ENCODE measurements around the gene FAM170B. TPM values are rescaled to one million over a fixed set of nuclear protein-coding genes. Genes with fewer than 3 reads are reported as not detected.

The FAM170B gene
- total RNA-seq, 2 experiments from 2014 or later, result not detected

GRCh38 chr10:49112851-49113250 is 21.0 kb downstream of the FAM170B start:
- intact Hi-C loops (cut with micrococcal nuclease), result no loop called here
- no peak overlapping the region for H3K27ac Mint-ChIP-seq
- H3K27me3 Mint-ChIP-seq (ENCODE audit: low read depth), result peaks cover 17% of the 10 kb centered on the region
- peaks cover 4% of the 10 kb centered on the region for H3K4me1 Mint-ChIP-seq (ENCODE audit: low read depth)
- CTCF ChIA-PET, result no interaction called here
- H3K9me3 Mint-ChIP-seq, result no peaks in the 10 kb centered on the region
- H3K36me3 Mint-ChIP-seq (ENCODE audit: low read depth), result no peaks in the 10 kb centered on the region
- H3K4me3 Mint-ChIP-seq, result no peak overlapping the region
- no peak for DNase-seq

- intact Hi-C loops (cut with micrococcal nuclease), result no loop called here
- CTCF ChIA-PET, result no interaction called here
- no peak for DNase-seq
- H3K36me3 Mint-ChIP-seq (ENCODE audit: low read depth), result no peaks in the 10 kb centered on the region
- no peak overlapping the region for H3K4me3 Mint-ChIP-seq
- no peak overlapping the region for H3K27ac Mint-ChIP-seq
- H3K4me1 Mint-ChIP-seq (ENCODE audit: low read depth), result peaks cover 4% of the 10 kb centered on the region
- H3K9me3 Mint-ChIP-seq, result no peaks in the 10 kb centered on the region
- peaks cover 17% of the 10 kb centered on the region for H3K27me3 Mint-ChIP-seq (ENCODE audit: low read depth)
Measured at GRCh38 chr10:49112098-49112497, 21.7 kb downstream of the FAM170B start.

DNA sequence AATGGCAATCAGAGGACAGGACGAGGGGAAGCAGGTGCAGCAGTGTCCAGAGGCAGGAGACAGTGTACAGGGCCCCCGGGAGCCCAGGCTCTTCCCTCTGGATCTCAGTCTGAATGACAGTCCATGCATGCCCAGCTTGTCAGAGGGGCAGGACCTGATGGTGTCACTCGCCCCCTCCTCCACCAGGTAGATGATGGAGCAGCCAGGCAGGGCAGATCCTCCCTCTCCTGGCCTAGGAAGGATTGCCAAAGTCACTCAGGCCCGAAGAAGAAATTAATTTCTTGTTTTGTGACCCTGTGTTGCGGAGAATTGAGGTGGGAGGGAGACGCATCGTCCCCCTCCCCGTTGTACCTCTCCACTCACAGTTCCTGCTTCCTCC is 22.5 kb downstream of the FAM170B start:
- peaks cover 4% of the 10 kb centered on the region for H3K4me1 Mint-ChIP-seq (ENCODE audit: low read depth)
- intact Hi-C loops (cut with micrococcal nuclease), result no loop called here

GRCh38 chr10:49110684-49111319 is 23.0 kb downstream of the FAM170B start:
- Mint-ChIP-seq H3K36me3 (ENCODE audit: low read depth) (no peaks in the 10 kb centered on the region), H3K4me1 (ENCODE audit: low read depth) (peaks cover 4% of the 10 kb centered on the region), H3K27ac (no peak overlapping the region), H3K4me3 (no peak overlapping the region), H3K9me3 (no peaks in the 10 kb centered on the region), H3K27me3 (ENCODE audit: low read depth) (peaks cover 13% of the 10 kb centered on the region)
- CTCF ChIA-PET, result no interaction called here
- intact Hi-C loops (cut with micrococcal nuclease), result no loop called here
- DNase-seq, result no peak

More for the DNA sequence above, 22.5 kb downstream of the FAM170B start:
- no peak for DNase-seq
- H3K27ac Mint-ChIP-seq, result no peak overlapping the region
- H3K4me3 Mint-ChIP-seq, result no peak overlapping the region
- H3K27me3 Mint-ChIP-seq (ENCODE audit: low read depth), result peaks cover 17% of the 10 kb centered on the region
- H3K36me3 Mint-ChIP-seq (ENCODE audit: low read depth), result no peaks in the 10 kb centered on the region
- CTCF ChIA-PET, result no interaction called here
- no peaks in the 10 kb centered on the region for H3K9me3 Mint-ChIP-seq

DNA sequence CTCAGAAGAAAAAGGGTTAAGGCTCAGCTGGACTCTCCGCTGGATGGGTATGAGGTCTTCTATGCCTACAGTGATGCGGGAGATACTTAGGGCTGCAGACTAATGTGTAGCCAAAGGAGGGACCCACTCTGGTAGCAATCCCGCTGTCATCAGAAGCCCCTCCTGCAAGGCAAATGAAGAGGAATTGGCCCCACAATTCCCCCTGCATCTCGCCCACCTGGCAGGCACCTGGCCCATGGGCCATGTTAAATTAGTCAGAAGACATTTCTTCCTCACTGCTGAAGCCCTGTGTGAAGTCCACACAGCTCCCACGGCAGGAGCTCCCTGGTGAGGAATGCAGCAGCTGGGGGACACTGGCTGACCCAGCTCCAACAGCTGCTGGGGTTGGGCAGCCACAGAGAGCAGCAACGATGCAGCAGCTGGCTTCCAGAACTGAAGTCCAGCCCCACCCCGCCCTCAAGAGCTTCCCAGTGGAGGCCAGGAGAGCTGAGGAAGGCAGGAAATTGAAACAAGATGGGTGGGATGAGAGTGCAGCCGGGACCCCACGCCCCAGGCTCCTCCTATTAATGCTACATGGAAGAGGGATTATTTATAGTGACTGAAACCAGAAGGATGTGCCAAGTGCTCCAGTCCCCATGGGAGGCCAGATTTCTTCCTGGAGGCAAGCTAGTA is 24.0 kb downstream of the FAM170B start:
- Mint-ChIP-seq H3K4me3 (no peak overlapping the region), H3K27me3 (ENCODE audit: low read depth) (peaks cover 12% of the 10 kb centered on the region), H3K9me3 (no peaks in the 10 kb centered on the region), H3K4me1 (ENCODE audit: low read depth) (peaks cover 3% of the 10 kb centered on the region), H3K36me3 (ENCODE audit: low read depth) (no peaks in the 10 kb centered on the region), H3K27ac (no peak overlapping the region)
- no peak for DNase-seq
- CTCF ChIA-PET, result no interaction called here
- intact Hi-C loops (cut with micrococcal nuclease), result no loop called here

DNA sequence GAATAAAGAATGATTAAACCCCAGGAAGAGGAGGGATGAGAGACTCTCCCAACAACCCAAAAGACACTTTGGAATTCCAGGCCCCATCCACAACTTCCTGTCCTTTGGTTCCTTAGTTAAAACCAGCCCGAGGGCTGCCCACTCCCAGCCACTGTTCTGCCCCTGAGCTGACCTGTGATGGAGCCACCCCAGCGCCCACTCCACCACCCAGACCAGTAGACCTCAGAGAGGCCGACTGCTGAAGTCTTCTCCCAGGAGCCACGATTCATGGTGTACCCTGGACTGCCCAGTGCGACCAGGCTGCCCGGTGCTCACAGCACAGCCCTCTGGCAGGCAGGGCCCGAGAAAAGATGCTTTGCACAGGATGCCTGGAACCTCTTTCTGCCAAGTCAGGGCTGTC is 25.2 kb downstream of the FAM170B start:
- H3K27me3 Mint-ChIP-seq (ENCODE audit: low read depth), result peaks cover 4% of the 10 kb centered on the region
- H3K27ac Mint-ChIP-seq, result no peak overlapping the region
- intact Hi-C loops (cut with micrococcal nuclease), result no loop called here
- CTCF ChIA-PET, result no interaction called here
- H3K9me3 Mint-ChIP-seq, result no peaks in the 10 kb centered on the region
- H3K36me3 Mint-ChIP-seq (ENCODE audit: low read depth), result no peaks in the 10 kb centered on the region
- no peak for DNase-seq
- H3K4me1 Mint-ChIP-seq (ENCODE audit: low read depth), result no peaks in the 10 kb centered on the region
- H3K4me3 Mint-ChIP-seq, result no peak overlapping the region

- H3K36me3 Mint-ChIP-seq (ENCODE audit: low read depth), result no peaks in the 10 kb centered on the region
- peaks cover 4% of the 10 kb centered on the region for H3K27me3 Mint-ChIP-seq (ENCODE audit: low read depth)
- H3K4me3 Mint-ChIP-seq, result no peak overlapping the region
- no peaks in the 10 kb centered on the region for H3K4me1 Mint-ChIP-seq (ENCODE audit: low read depth)
- H3K27ac Mint-ChIP-seq, result no peak overlapping the region
- CTCF ChIA-PET, result no interaction called here
- DNase-seq, result no peak
- intact Hi-C loops (cut with micrococcal nuclease), result no loop called here
- no peaks in the 10 kb centered on the region for H3K9me3 Mint-ChIP-seq
Measured at GRCh38 chr10:49107887-49108267, 25.9 kb downstream of the FAM170B start.

- Mint-ChIP-seq H3K4me3 (no peak overlapping the region), H3K27ac (no peak overlapping the region), H3K4me1 (ENCODE audit: low read depth) (no peaks in the 10 kb centered on the region), H3K9me3 (no peaks in the 10 kb centered on the region), H3K27me3 (ENCODE audit: low read depth) (peaks cover 4% of the 10 kb centered on the region), H3K36me3 (ENCODE audit: low read depth) (no peaks in the 10 kb centered on the region)
- intact Hi-C loops (cut with micrococcal nuclease), result no loop called here
- no peak for DNase-seq
- CTCF ChIA-PET, result no interaction called here
Measured at GRCh38 chr10:49107111-49107886, 26.5 kb downstream of the FAM170B start.

- no peak overlapping the region for H3K4me3 Mint-ChIP-seq
- H3K27me3 Mint-ChIP-seq (ENCODE audit: low read depth), result peaks cover 6% of the 10 kb centered on the region
- DNase-seq, result no peak
- intact Hi-C loops (cut with micrococcal nuclease), result no loop called here
- H3K4me1 Mint-ChIP-seq (ENCODE audit: low read depth), result no peaks in the 10 kb centered on the region
- no peaks in the 10 kb centered on the region for H3K36me3 Mint-ChIP-seq (ENCODE audit: low read depth)
- no peaks in the 10 kb centered on the region for H3K9me3 Mint-ChIP-seq
- CTCF ChIA-PET, result no interaction called here
- no peak overlapping the region for H3K27ac Mint-ChIP-seq
Measured at GRCh38 chr10:49106451-49106850, 27.4 kb downstream of the FAM170B start.

DNA sequence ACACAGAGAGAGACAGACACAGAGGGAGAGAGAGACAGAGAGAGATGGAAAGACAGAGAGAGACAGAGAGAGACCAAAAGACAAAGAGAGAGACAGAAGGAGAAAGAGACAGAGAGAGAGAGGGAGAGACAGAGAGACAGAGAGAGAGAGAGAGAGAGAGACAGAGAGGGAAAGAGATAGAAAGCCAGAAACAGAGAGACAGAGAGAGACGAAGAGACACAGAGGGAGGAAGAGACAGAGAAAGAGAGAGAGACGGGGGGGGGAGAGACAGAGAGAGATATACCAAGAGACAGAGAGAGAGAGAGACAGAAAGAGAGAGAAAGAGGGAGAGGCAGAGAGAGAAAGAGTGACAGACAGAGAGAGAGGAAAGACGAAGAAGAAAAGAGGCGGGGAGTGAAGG is 28.7 kb downstream of the FAM170B start:
- intact Hi-C loops (cut with micrococcal nuclease), result no loop called here
- no peaks in the 10 kb centered on the region for H3K4me1 Mint-ChIP-seq (ENCODE audit: low read depth)
- no peak overlapping the region for H3K27ac Mint-ChIP-seq
- H3K4me3 Mint-ChIP-seq, result no peak overlapping the region
- CTCF ChIA-PET, result no interaction called here
- no peaks in the 10 kb centered on the region for H3K36me3 Mint-ChIP-seq (ENCODE audit: low read depth)
- no peaks in the 10 kb centered on the region for H3K9me3 Mint-ChIP-seq
- H3K27me3 Mint-ChIP-seq (ENCODE audit: low read depth), result peaks cover 6% of the 10 kb centered on the region
- DNase-seq, result no peak

- intact Hi-C loops (cut with micrococcal nuclease), result no loop called here
Measured at GRCh38 chr10:49104323-49104722, 29.5 kb downstream of the FAM170B start.

GRCh38 chr10:49103761-49104160 is 30.1 kb downstream of the FAM170B start:
- CTCF ChIA-PET, result no interaction called here
- Mint-ChIP-seq H3K27ac (no peak overlapping the region), H3K4me3 (no peak overlapping the region), H3K36me3 (ENCODE audit: low read depth) (no peaks in the 10 kb centered on the region), H3K27me3 (ENCODE audit: low read depth) (peaks cover 6% of the 10 kb centered on the region), H3K4me1 (ENCODE audit: low read depth) (no peaks in the 10 kb centered on the region), H3K9me3 (no peaks in the 10 kb centered on the region)
- intact Hi-C loops (cut with micrococcal nuclease), result no loop called here
- DNase-seq, result no peak

More at GRCh38 chr10:49104323-49104722, 29.5 kb downstream of the FAM170B start:
- Mint-ChIP-seq H3K27ac (no peak overlapping the region), H3K27me3 (ENCODE audit: low read depth) (peaks cover 6% of the 10 kb centered on the region), H3K9me3 (no peaks in the 10 kb centered on the region), H3K36me3 (ENCODE audit: low read depth) (no peaks in the 10 kb centered on the region), H3K4me1 (ENCODE audit: low read depth) (no peaks in the 10 kb centered on the region), H3K4me3 (no peak overlapping the region)
- CTCF ChIA-PET, result no interaction called here
- no peak for DNase-seq

DNA sequence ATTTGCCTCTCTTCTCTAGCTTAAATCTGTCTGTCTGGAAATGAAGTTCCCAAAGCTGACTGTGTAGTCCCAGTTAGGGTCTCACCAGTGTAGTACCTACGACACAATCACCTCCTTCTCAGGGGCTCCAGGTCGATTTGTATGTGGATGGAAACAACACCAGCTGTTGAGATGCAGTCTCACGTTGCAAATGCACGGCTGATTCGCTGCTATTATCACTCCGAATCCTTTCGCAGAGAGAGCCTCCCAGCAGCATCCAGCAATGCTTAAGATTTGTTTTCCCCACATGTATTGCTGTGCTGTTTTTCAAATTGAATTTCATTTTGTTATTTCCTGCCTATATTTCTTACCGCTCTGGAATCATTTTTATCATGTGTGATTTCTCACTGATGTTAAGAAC is 34.8 kb downstream of the FAM170B start:
- Mint-ChIP-seq H3K27me3 (ENCODE audit: low read depth) (peaks cover 6% of the 10 kb centered on the region), H3K9me3 (no peaks in the 10 kb centered on the region), H3K27ac (no peak overlapping the region), H3K4me1 (ENCODE audit: low read depth) (no peaks in the 10 kb centered on the region), H3K4me3 (no peak overlapping the region), H3K36me3 (ENCODE audit: low read depth) (no peaks in the 10 kb centered on the region)
- intact Hi-C loops (cut with micrococcal nuclease), result no loop called here
- CTCF ChIA-PET, result no interaction called here
- DNase-seq, result no peak
